Measurements from ENCODE around the gene GSS. TPM values are rescaled to one million over a fixed set of nuclear protein-coding genes. Genes with fewer than 3 reads are reported as not detected.

Gene GSS
- total RNA-seq, 1 experiment from 2014 or later: 83.6 TPM

- no peak for TF ChIP-seq ZNF274 (IDR thresholded peaks at IDR 0.05; ENCODE audit: low read depth, low read length)
- no peak for TF ChIP-seq EZH2phosphoT487 (IDR thresholded peaks at IDR 0.05; ENCODE audit: borderline replicate concordance)
- TF ChIP-seq POLR2AphosphoS5 (IDR thresholded peaks at IDR 0.05; ENCODE audit: low read depth, low read length): no peak
- TF ChIP-seq, protein P1, sequence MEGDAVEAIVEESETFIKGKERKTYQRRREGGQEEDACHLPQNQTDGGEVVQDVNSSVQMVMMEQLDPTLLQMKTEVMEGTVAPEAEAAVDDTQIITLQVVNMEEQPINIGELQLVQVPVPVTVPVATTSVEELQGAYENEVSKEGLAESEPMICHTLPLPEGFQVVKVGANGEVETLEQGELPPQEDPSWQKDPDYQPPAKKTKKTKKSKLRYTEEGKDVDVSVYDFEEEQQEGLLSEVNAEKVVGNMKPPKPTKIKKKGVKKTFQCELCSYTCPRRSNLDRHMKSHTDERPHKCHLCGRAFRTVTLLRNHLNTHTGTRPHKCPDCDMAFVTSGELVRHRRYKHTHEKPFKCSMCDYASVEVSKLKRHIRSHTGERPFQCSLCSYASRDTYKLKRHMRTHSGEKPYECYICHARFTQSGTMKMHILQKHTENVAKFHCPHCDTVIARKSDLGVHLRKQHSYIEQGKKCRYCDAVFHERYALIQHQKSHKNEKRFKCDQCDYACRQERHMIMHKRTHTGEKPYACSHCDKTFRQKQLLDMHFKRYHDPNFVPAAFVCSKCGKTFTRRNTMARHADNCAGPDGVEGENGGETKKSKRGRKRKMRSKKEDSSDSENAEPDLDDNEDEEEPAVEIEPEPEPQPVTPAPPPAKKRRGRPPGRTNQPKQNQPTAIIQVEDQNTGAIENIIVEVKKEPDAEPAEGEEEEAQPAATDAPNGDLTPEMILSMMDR (IDR thresholded peaks at IDR 0.05 in 2 of 3, conservative IDR thresholded peaks at IDR 0.05 in 1 of 3; ENCODE audit: borderline replicate concordance in 1 of 3, insufficient read depth in 1 of 3, low read depth in 2 of 3, low read length in 2 of 3): no peak
- TF ChIP-seq RAD21 (IDR thresholded peaks at IDR 0.05; ENCODE audit: low read depth): no peak
- TF ChIP-seq TCF7L2 (IDR thresholded peaks at IDR 0.05; ENCODE audit: borderline replicate concordance, extremely low read depth, insufficient read depth, insufficient read length): no peak
- TF ChIP-seq EZH2 (IDR thresholded peaks at IDR 0.05): no peak
- no peak for TF ChIP-seq YY1 (IDR thresholded peaks at IDR 0.05; ENCODE audit: extremely low read depth, insufficient replicate concordance, low read depth, low read length)
- TF ChIP-seq POLR2A (IDR thresholded peaks at IDR 0.05; ENCODE audit: borderline replicate concordance, extremely low read depth, insufficient read depth, insufficient read length): no peak
- no peak for TF ChIP-seq ZFX (IDR thresholded peaks at IDR 0.05)
Measured at GRCh38 chr20:34971561-34972235, 16.1 kb upstream of the GSS start (continued).

GRCh38 chr20:34970846-34971560, 15.4 kb upstream of the GSS start:
- no peak for DNase-seq (ENCODE audit: low read depth, low spot score)
- H3K79me2 ChIP-seq (ENCODE audit: insufficient read depth, low read length): no peaks in the 10 kb centered on the region
- H3K9me2 ChIP-seq (ENCODE audit: insufficient read depth): no peaks in the 10 kb centered on the region
- BruUV-seq (replicated peaks): no TSS peak
- no peak overlapping the region for H3K4me3 ChIP-seq (replicated peaks in 1 of 2; ENCODE audit: low read depth in 1 of 2, low read length in 2 of 2)
- no peaks in the 10 kb centered on the region for H3K9me3 ChIP-seq (ENCODE audit: control insufficient read depth in 1 of 2, insufficient read depth in 1 of 2, low read depth in 1 of 2, low read length in 2 of 2)
- no peaks in the 10 kb centered on the region for H3K36me3 ChIP-seq (ENCODE audit: control insufficient read depth in 1 of 2, insufficient read depth in 2 of 2, low read length in 2 of 2)
- H4K20me1 ChIP-seq (ENCODE audit: insufficient read depth): no peaks in the 10 kb centered on the region
- no peak for ATAC-seq
- RAD21 ChIA-PET (ENCODE audit: low non-redundant PET in 1 of 2, low total read pairs in 2 of 2, uncharacterized antibody in 2 of 2, unreplicated experiment in 2 of 2): no interaction called here
- H3K27ac ChIP-seq (ENCODE audit: low read depth, low read length): no peak overlapping the region
- intact Hi-C loops (cut with micrococcal nuclease): no loop called here
- CTCF ChIA-PET: interaction anchor here (1.1 kb wide), 1 partner anchor 97 kb away, joined by 3 read pairs; no protein-coding TSS in a partner anchor
- H3K4me1 ChIP-seq (ENCODE audit: control insufficient read depth in 1 of 2, insufficient read depth in 2 of 2, low read length in 2 of 2): no peaks in the 10 kb centered on the region
- no peak overlapping the region for H2AFZ ChIP-seq (ENCODE audit: low read depth, low read length, poor library complexity, severe bottlenecking)
- TF ChIP-seq EGR1 (IDR thresholded peaks at IDR 0.05; ENCODE audit: low read depth) (no peak), CBX3 (IDR thresholded peaks at IDR 0.05; ENCODE audit: low read depth) (no peak), EZH2 (IDR thresholded peaks at IDR 0.05) (no peak), EZH2phosphoT487 (IDR thresholded peaks at IDR 0.05; ENCODE audit: borderline replicate concordance) (no peak), SP1 (IDR thresholded peaks at IDR 0.05; ENCODE audit: low read depth) (no peak), CEBPB (IDR thresholded peaks at IDR 0.05; ENCODE audit: low read depth) (no peak), JUND (IDR thresholded peaks at IDR 0.05) (no peak), POLR2A (IDR thresholded peaks at IDR 0.05; ENCODE audit: borderline replicate concordance, extremely low read depth, insufficient read depth, insufficient read length) (no peak), FOSL1 (IDR thresholded peaks at IDR 0.05; ENCODE audit: low read depth) (no peak), ELF1 (IDR thresholded peaks at IDR 0.05; ENCODE audit: borderline replicate concordance, low read depth) (no peak), TCF7L2 (IDR thresholded peaks at IDR 0.05; ENCODE audit: borderline replicate concordance, extremely low read depth, insufficient read depth, insufficient read length) (no peak), ZNF274 (IDR thresholded peaks at IDR 0.05; ENCODE audit: low read depth, low read length) (no peak), SRF (IDR thresholded peaks at IDR 0.05; ENCODE audit: low read depth) (no peak)
- TF ChIP-seq, protein P1 (IDR thresholded peaks at IDR 0.05 in 2 of 3, conservative IDR thresholded peaks at IDR 0.05 in 1 of 3; ENCODE audit: borderline replicate concordance in 1 of 3, insufficient read depth in 1 of 3, low read depth in 2 of 3, low read length in 2 of 3): no peak
- TF ChIP-seq, protein P2, sequence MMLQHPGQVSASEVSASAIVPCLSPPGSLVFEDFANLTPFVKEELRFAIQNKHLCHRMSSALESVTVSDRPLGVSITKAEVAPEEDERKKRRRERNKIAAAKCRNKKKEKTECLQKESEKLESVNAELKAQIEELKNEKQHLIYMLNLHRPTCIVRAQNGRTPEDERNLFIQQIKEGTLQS (IDR thresholded peaks at IDR 0.05): no peak
- TF ChIP-seq, protein P3, sequence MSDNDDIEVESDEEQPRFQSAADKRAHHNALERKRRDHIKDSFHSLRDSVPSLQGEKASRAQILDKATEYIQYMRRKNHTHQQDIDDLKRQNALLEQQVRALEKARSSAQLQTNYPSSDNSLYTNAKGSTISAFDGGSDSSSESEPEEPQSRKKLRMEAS (IDR thresholded peaks at IDR 0.05): no peak
- POLR2A ChIA-PET: no interaction called here
- H3K9ac ChIP-seq (ENCODE audit: low read length): no peak overlapping the region
- no peak overlapping the region for H3K4me2 ChIP-seq (ENCODE audit: low read length)
- H3K27me3 ChIP-seq (ENCODE audit: insufficient read depth, low read length): no peaks in the 10 kb centered on the region

Measured in HCT116 (cell line).